IPS-11a (cell line): ENCODE results near the gene ARID5A.
"Not testable (repeated sequence)": the region's sequence is repeated elsewhere in the genome, so short reads cannot be mapped to it uniquely, and the experiment has no call there.

ENCODE experiments used
- H3K4me3 ChIP-seq: one replicate; pipeline ENCODE4 v1.5.1; 2013; ENCODE audit warnings: low read depth, low read length, control low read depth

The ARID5A gene

DNA sequence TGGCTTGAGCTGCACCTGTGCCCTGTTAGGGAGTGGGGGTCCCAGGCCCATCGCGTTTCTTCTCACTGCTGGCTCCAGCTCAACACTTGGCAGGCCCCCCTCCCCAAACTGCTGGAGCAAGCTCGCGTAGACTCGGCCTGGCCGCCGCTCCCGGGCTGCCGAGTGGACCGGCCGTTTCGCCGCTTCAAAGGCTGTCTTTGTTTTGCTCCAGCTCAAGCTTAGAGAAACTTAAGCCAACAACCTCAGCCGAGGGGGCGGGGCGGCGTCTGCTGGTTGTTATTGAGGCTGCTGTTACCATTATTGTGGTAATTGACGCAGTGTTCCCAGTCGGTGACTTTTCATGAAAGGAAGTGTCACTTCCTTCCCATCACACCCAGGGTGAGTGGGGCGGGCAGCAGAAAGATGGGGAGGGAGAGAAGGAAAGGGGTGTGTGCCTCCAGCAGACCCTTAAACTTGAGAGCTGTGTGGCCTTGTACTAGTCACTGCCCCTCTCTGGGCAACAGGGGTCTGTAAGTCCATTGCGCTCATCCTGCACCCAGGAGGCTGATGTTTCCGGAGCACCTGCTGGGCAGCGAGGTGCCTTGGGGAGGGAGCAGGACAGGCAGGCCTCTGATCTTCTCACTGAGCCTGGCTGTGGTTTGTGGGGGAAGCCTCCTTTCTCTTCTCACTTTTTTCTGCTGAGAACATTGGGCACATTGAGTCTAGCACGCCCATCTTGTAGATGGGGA, 2.1 kb downstream of the ARID5A start:
- H3K4me3 ChIP-seq, result peak overlapping the region; percentile 27

DNA sequence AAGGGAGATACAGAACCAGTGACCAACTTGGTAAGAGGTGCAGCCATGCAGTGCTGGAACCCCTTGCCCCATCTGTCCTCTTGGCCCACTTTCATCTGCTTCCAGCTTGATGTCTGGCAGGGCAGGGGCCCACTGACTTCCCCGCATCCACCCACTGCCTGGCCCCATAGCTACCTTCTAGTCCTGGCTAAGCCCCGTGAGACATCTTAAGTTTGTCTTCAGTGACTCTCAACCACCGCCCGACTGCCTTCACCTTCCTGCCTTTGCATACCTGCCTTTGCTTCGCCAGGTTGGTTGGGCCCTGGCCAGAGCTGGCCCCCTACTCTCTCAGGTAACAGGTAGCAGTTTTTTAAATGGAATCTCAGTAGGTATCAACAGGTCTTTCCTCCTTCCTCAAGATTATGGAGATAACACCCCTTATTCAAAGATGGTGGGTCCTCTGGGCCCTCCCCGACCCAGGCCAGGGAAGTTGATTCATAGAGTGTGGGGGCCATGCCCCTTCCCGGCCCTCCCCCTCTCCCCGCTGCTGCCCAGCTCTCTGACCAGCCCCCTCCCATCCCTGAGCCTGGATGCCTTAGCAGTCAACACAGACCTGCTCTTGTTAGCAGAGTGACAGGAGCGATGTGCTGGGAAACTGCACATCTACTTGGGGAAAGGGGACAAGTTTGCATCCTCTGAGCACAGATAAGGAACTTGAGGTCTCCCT, 2.8 kb downstream of the ARID5A start:
- no peak overlapping the region for H3K4me3 ChIP-seq

DNA sequence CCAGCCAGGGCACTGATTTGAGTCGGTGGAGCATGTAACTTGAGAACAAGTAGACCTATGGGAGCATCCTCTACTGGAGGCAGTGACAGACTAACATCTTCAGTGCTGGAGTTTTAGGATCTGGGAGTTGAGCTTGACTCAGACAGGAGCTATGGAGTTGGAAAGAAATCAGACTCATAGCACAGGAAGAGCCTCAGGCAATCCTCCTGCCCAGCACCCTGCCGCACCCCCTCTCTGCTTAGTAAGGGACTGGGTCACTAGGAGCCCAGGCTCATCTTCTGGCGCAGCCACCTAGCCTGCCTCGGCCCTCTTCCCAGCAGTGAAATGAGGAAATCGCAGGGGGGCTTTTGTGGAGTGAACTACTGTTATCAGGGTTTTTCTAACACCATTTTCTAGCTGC, 3.6 kb downstream of the ARID5A start:
- H3K4me3 ChIP-seq, result no peak overlapping the region

DNA sequence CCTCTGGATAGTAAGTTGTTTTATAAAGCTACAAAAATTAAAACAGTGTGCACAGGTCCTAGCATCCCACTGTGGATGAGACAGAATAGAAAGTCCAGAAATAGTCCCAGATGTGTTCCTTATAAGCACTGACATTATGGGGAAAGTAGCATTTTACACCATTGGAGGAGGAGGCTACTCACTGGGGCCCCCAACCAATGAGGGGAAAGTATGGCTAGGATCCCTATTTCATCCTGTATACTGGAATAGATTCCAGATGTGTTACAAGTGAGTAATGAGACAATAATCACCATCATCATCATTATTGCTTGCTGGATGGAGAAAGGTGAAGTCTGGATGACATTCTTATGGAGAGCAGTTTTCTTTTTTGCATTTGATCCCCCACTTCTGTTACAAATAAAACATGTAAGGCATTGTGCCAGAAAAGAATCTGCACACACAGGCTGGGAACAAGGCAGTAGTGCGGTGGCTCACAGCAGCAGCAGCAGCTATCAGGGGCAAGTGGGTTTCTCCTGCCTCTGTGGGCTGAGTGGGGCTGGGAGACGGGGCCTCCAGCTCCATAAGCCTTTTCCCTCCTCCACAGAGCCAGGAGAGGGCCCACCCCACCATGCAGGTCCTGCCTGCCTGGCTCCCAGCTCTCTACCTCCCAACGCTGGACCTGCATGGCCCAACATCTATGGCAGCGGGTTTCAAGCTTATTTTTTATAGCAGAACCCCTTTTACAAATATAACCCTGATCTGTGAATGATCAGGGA, 5.0 kb downstream of the ARID5A start:
- no peak overlapping the region for H3K4me3 ChIP-seq

DNA sequence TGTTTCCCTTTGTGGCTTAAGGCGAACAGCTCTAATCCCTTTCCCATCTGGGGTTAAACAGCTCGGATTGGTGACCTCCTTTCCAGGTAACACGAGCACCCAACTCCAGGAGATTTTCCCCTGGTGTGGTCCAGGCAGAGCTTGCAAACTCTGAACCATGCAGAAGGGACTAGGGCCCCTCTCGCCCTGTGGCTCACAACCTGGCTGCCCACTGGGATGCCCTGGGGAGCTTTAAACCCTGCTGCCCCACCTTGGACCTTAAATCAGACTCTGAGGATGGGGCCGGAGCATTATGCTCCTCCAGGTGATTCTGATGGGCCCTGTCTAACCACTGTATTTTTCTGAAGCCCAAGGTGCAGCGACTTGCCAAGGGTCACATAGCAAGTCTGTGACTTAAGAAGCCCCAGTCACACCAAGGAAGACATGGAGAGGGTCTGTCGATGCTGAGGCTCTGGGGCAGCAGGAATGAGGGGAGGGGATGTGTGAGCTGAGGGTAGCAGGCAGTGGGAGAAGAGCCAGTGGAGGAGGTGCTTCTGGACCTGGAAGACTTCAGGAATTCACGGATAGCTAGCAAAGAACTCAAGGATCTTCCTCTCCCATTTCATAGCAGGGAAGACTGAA, 5.9 kb downstream of the ARID5A start:
- H3K4me3 ChIP-seq, result no peak overlapping the region

DNA sequence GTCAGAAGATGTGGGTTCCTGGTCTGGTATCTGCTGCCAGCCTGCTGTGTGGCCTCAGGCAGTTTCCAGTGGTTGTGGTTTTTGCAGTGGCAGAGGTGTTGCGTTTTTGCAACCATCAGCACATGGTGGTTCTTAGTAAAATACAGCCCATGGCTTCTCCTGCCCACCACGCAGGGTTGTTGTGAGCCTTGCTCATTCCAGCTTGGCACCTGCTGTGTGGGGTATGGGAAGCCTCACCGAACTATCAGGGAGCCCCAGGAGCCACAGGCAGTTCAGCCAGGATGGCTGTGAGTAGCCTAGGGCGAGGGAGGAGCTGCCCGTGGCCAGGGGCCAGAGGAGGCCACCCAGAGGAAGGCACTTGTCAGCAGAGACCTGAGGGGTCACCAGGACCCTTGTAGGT, 9.8 kb downstream of the ARID5A start:
- no peak overlapping the region for H3K4me3 ChIP-seq

DNA sequence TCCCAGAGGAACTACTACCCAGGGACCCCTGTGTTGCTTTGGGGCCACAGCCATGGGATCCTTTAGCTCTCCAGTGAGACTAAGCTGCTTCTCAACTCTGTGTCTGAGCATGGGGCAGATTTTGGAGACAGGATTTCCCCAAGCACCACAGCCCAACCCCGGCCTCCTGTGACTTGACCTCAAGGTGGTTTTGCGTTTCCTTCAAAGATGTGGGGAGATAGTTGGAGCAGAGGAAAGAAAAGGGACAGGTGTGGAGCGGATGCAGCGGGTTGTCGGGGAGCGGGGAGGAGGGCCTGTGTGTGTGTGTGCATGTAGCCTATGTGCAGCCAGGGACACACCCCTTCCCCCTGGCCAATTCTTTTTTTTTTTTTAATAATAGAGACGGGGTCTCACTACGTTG, 10.2 kb downstream of the ARID5A start:
- no peak overlapping the region for H3K4me3 ChIP-seq

DNA sequence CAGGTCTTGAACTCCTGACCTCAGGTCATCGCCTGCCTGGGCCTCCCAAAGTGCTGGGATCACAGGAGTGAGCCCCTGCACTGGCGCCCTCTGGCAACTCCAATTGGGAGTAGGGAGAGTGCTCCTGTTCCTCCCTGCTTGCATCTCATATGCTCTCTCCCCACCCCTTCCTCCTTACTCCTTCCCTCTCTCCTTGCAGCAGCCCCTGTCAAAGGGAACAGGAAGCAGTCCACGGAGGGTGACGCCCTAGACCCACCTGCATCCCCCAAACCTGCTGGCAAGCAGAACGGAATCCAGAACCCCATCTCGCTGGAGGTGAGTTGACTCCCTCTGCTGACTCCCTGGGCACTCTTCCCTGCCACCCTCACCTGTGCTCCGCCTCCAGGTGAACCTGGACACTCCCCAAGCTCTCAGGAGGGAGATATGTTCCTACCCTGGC, 10.7 kb downstream of the ARID5A start:
- no peak overlapping the region for H3K4me3 ChIP-seq

DNA sequence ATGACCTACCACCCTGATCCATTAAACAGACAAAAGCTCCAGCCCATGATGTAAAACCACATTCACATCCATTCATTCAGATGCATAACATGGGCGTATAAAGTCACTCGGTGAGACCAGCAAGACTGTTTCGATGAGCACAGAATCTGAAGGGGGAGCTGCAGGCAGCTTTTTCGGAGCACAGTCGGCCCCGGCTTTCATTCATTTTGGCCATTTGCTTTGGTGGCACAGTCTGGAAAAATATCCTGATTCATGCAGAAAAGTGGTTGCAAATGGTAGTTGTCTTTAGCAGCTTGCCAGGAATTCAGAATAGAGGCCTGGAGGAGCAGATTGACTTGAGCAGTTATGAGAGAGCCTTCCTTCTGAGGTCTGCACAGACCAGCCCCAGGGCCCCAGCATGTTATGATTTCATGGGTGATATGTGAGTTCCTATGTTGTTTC, 11.2 kb downstream of the ARID5A start:
- H3K4me3 ChIP-seq, result no peak overlapping the region

DNA sequence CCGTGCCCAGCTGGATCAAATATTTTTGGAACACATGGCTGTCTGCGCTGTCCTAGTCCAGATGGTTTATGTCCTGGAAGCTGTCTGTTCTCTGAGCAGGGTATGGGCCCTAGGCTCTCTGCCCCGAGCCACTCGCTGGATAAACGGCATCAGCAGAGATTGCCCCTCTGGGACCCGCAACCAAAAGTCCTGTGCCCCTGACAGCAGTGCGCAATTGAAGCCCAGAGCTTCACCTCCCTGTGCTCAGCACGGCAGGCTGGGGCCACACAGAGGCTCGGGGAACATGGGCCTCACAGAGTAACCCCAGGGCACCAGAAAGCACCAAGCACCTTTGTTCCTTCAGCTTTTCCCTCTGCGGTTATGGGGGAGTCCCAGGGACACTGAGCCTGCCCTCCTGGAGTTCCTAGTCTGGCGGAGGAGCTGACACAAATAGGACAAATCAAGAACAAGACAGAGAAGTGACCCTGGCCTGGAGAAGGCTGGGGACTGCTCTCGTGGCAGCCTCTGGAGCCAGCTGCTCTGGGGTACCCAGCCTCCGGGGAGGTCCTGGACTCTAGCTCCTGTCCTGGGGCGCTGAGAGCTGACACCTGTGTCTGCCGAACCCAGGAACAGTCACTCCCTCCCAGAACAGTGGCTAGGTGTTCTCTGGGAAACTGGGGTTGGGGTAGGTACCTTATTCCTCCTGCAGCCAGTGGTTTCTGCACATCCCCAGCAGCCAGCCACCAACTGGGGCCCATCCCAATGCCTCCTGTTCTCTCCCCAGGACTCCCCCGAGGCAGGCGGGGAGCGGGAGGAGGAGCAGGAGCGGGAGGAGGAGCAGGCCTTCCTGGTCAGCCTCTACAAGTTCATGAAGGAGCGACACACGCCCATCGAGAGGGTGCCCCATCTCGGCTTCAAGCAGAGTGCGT, 12.3 kb downstream of the ARID5A start:
- no peak overlapping the region for H3K4me3 ChIP-seq

DNA sequence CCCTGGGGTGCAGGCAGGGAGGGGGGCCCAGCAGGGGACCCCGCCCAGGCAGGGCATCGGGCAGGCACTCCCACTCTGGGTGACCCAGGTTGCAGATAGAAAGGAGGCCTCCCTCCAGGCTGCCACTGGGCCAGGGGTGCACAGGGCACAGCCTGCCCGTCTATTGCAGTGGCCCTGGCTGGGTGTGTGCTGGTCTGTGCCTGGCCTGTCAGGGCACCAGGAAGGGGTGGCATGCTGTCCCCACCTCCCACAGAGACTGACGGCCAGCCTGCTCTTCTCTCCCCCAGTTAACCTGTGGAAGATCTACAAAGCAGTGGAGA, 12.9 kb downstream of the ARID5A start:
- H3K4me3 ChIP-seq, result no peak overlapping the region

DNA sequence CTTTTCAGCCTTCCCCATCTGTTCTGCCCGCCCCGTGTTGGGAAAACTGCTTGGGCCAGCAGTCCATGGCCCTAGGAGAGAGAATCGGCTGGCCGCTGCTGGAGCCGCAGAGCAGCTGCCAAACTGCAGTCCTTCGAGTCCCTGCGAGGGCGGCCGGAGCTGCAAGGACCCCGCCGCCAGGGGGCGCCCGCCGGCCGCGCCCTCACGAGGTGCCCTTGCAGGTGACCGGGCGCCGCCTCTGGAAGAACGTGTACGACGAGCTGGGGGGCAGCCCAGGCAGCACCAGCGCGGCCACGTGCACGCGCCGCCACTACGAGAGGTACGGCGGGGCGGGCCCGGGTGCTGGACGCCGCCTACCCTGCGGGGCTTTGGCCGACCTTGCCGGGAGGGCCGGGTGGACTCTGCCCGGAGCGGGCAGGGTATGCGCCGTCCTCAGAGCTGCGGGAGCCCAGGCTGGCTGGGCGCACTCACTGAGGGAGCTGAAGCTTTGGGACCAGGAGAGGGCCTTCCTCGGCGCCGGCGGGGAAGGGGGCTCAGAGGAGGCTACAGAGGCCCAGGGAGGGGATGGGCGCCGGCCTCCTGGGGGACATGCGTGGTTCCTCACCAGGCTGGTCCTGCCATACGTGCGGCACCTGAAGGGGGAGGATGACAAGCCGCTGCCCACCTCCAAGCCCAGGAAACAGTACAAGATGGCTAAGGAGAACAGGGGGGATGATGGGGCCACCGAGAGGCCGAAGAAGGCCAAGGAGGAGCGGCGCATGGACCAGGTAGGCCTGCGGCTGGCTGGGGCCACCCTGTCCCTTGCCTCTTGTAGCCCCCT, 13.6 kb downstream of the ARID5A start:
- H3K4me3 ChIP-seq, result no peak overlapping the region

DNA sequence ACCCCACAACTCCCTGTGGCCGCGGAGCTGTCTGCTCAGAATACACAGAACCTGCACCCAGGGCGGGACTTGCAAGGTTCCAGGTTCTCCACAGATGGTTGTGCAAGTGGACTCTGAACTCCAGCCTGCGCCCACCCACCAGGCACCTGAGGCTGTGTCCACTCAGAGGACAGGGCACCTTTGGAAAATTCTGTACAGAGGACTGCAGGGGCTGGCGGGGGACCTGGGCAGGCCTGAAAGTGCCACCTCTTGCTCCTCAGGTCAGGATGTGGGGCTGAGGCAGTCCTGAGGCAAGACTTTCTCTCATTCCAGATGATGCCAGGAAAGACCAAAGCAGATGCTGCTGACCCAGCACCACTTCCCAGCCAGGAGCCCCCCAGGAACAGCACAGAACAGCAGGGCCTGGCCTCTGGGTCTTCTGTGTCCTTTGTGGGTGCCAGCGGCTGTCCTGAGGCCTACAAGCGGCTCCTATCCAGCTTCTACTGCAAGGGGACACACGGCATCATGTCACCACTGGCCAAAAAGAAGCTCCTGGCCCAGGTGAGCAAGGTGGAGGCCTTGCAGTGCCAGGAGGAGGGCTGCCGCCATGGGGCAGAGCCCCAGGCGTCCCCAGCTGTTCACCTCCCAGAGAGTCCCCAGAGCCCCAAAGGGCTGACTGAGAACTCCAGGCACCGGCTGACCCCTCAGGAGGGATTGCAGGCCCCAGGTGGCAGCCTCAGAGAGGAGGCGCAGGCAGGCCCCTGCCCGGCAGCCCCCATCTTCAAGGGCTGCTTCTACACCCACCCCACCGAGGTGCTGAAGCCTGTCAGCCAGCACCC, 14.4 kb downstream of the ARID5A start:
- H3K4me3 ChIP-seq, result no peak overlapping the region

DNA sequence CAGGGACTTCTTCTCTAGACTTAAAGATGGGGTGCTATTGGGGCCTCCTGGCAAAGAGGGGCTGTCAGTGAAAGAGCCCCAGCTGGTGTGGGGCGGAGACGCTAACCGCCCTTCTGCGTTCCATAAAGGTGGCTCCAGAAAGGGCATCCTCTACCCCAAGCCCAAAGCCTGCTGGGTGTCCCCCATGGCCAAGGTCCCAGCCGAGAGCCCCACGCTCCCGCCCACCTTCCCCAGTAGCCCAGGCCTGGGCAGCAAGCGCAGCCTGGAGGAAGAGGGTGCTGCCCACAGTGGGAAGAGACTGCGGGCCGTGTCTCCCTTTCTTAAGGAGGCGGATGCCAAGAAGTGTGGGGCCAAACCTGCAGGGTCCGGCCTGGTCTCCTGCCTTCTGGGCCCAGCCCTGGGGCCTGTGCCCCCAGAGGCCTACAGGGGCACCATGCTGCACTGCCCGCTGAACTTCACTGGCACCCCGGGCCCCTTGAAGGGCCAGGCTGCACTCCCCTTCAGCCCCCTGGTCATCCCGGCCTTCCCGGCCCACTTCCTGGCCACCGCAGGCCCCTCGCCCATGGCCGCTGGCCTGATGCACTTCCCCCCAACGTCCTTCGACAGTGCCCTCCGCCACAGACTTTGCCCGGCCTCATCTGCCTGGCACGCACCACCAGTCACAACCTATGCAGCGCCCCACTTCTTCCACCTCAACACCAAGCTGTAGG, 15.2 kb downstream of the ARID5A start:
- H3K4me3 ChIP-seq, result no peak overlapping the region

DNA sequence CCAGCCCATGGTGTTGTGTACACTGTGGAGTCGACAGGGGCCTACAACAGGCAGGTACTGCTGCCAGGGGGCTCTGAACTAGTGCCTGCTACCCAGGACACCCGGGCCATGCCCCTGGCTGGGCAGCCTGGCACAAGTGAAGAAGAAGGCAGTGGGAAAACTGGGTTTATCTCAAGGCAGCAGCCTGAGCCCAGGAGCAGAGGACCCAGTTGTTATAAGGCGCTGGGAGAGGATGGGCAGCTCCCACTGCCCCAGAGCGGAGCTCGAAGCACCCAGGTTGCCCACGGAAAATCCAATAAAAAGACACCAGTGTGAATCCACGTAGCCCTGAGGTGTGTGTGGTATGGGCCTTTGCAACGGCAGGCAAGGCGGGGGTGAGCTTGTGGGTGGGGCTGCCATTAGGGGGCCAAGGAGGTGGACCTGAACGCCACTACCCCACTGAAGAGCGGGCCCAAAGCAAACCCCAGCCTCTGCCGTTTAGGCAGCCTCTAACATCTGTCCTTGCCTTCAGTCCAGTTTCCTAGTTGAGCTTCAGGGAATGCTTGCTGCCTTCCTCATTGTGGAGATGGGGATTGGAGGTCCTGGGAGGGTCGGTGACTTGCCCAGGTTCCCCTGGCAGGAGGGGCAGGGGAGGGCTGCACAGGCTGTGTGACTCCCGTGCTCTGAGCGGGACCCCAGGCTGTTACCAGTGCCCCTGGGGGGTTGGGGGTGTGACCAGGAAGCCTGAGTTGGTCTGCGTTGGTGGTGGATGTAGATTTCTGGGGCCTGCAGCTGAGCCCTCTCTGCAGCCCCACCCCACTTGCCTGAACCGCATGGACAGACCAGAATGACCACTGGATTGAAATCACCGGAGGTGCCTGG, 16.0 kb downstream of the ARID5A start:
- H3K4me3 ChIP-seq, result no peak overlapping the region

DNA sequence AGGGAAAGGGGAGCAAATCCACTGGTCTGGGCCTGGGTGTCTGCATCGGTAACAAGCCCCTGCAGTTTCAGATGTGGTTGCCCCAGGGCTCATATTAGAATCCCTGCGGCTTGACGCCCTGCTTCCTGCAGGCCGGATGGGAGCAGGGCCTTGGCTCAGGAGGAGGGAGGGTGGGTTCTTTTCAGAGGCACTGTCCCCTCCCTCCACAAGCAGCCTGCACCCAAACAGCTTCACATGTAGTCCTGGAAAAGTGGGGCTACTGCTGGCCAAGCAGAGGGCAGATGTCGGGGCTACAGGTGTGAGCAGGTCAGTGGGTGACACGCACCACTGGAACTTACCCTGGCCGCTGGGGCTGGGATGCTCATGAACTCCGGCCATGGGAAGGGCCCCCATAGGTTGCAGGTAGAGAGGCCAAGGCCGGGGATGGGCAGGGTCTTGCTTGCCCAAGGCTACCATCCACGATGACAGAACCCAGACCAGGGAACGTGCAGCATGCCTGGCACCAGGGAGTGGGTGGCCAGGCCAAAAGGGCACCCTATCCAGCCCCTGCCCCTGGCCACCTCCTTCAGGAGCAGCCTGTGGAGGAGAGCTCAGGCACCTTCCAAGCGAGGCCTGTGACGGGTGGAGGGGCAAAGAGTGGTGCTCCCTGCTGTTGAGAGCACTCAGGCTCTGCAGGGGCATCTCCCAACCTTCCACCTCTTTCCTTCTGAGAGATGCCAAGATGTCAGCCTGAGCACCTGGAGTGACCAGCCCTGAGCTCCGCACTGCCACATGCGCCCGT, 16.8 kb downstream of the ARID5A start:
- H3K4me3 ChIP-seq, result no peak overlapping the region

DNA sequence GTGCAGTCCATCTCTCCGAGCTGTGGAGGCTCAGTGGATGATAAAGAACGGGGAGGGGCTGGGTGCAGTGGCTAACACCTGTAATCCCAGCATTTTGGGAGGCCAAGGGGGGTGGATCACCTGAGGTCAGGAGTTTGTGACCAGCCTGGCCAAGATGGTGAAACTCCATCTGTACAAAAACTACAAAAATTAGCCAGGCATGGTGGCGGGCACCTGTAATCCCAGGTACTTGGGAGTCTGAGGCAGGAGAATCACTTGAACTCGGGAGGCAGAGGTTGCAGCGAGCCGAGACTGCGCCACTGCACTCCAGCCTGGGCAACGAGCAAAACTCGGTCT, 17.4 kb downstream of the ARID5A start:
- not testable (repeated sequence) for H3K4me3 ChIP-seq
